GM10266 (cell line): ENCODE data around the gene PCDHA1.

Source experiments
- DNase-seq: peaks from one replicate; pipeline ENCODE4 v3.0.0; 2012; ENCODE audit errors: extremely low spot score
- TF ChIP-seq, protein P1 (sequence below): IDR thresholded peaks from 2 replicates; pipeline ENCODE4 v1.5.1; 2012; ENCODE audit warnings: mild to moderate bottlenecking, low read depth; ENCODE audit not compliant: control insufficient read depth, insufficient read depth; ENCODE audit errors: missing control alignments

Gene PCDHA1

GRCh38 chr5:141050622-141051520, 264.9 kb downstream of the PCDHA1 start, which contains the start of gene PCDHB1:
PCDHB1 (plus strand) TSS chr5:141051374; CDS start chr5:141051471, 97 bp downstream.
- TF ChIP-seq, protein P1, sequence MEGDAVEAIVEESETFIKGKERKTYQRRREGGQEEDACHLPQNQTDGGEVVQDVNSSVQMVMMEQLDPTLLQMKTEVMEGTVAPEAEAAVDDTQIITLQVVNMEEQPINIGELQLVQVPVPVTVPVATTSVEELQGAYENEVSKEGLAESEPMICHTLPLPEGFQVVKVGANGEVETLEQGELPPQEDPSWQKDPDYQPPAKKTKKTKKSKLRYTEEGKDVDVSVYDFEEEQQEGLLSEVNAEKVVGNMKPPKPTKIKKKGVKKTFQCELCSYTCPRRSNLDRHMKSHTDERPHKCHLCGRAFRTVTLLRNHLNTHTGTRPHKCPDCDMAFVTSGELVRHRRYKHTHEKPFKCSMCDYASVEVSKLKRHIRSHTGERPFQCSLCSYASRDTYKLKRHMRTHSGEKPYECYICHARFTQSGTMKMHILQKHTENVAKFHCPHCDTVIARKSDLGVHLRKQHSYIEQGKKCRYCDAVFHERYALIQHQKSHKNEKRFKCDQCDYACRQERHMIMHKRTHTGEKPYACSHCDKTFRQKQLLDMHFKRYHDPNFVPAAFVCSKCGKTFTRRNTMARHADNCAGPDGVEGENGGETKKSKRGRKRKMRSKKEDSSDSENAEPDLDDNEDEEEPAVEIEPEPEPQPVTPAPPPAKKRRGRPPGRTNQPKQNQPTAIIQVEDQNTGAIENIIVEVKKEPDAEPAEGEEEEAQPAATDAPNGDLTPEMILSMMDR: no peak
- no peak for DNase-seq

- DNase-seq: no peak
- TF ChIP-seq, protein P1: no peak
These were observed 265.6 kb downstream of the PCDHA1 start for GRCh38 chr5:141051521-141051866.
